Tibial artery (tissue), 4 donors: Measurements from ENCODE around the gene TMPRSS13.
"Not testable (repeated sequence)": the region's sequence is repeated elsewhere in the genome, so short reads cannot be mapped to it uniquely, and the experiment has no call there.

Experiments
- DNase-seq, 2 donors: peaks; one replicate each; pipeline ENCODE4 v3.0.0-alpha.2; 2019
- H3K27ac ChIP-seq, 2 donors: fragments of 200-600 bp; sonication (generic) in 1 of 2; 1 replicate in 1 of 2; 2 replicates in 1 of 2; pipeline ENCODE4 v1.5.1; 2018 to 2019; ENCODE audit warnings: mild to moderate bottlenecking in 1 of 2
- H3K27me3 ChIP-seq, 2 donors: fragments of 200-600 bp; sonication (generic) in 1 of 2; one replicate each; pipeline versions ENCODE4 v1.5.1 to v1.6.0; 2016 to 2019
- H3K36me3 ChIP-seq, 3 donors: fragments of 200-600 bp; sonication (generic) in 2 of 3; one replicate each; pipeline ENCODE4 v1.5.1; 2016 to 2019; ENCODE audit warnings: mild to moderate bottlenecking in 2 of 3
- H3K4me1 ChIP-seq, 4 donors: fragments of 200-600 bp; sonication (generic) in 2 of 4; 1 replicate in 3 of 4; 2 replicates in 1 of 4; pipeline ENCODE4 v1.5.1; 2016 to 2019
- H3K4me3 ChIP-seq, 2 donors: fragments of 200-600 bp; sonication (generic) in 1 of 2; 1 replicate in 1 of 2; 2 replicates in 1 of 2; pipeline ENCODE4 v1.5.1; 2018 to 2019; ENCODE audit warnings: mild to moderate bottlenecking in 2 of 2
- H3K9me3 ChIP-seq, 3 donors: fragments of 200-600 bp; sonication (generic) in 1 of 3; one replicate each; pipeline ENCODE4 v1.5.1; 2016 to 2019
- CTCF ChIP-seq, 2 experiments: fragments of 200-600 bp in 1 of 2; fragments of 450-650 bp in 1 of 2; IDR thresholded peaks; one replicate each; pipeline ENCODE4 v1.5.1; 2017 to 2019; ENCODE audit warnings: antibody characterized with exemption in 2 of 2, mild to moderate bottlenecking in 1 of 2, moderate library complexity in 1 of 2
- intact Hi-C: fragments of 100-400 bp; cut with DNase I; formaldehyde crosslinking; loops from one replicate; pipeline ENCODE4 v1.15.0; 2023; ENCODE audit warnings: low total_unique reads

TMPRSS13 gene

GRCh38 chr11:117958949-117959348, 29.7 kb upstream of the TMPRSS13 start:
- TF ChIP-seq CTCF (IDR thresholded peaks at IDR 0.05), result no peak
- no peak overlapping the region for H3K4me3 ChIP-seq
- H3K36me3 ChIP-seq, result no peaks in the 10 kb centered on the region
- H3K9me3 ChIP-seq, result peaks cover 0 to 6% (median 0%) of the 10 kb centered on the region in 3 donors
- DNase-seq, result no peak
- peaks cover 0 to 9% of the 10 kb centered on the region in 2 donors for H3K27me3 ChIP-seq
- no peak overlapping the region for H3K27ac ChIP-seq
- intact Hi-C loops, result no loop called here
- H3K4me1 ChIP-seq, result no peaks in the 10 kb centered on the region

GRCh38 chr11:117953024-117953671, 23.9 kb upstream of the TMPRSS13 start:
- no peaks in the 10 kb centered on the region for H3K4me1 ChIP-seq
- no peak overlapping the region for H3K27ac ChIP-seq
- H3K9me3 ChIP-seq, result peaks cover 0 to 6% (median 0%) of the 10 kb centered on the region in 3 donors
- no peak for TF ChIP-seq CTCF (IDR thresholded peaks at IDR 0.05)
- H3K27me3 ChIP-seq, result peaks cover 0 to 18% of the 10 kb centered on the region in 2 donors
- no peak overlapping the region for H3K4me3 ChIP-seq
- no peaks in the 10 kb centered on the region for H3K36me3 ChIP-seq
- intact Hi-C loops, result no loop called here
- no peak for DNase-seq

GRCh38 chr11:117950993-117951961, 22.1 kb upstream of the TMPRSS13 start:
- H3K4me3 ChIP-seq, result no peak overlapping the region
- H3K27ac ChIP-seq, result no peak overlapping the region
- no peak for DNase-seq
- no peak for TF ChIP-seq CTCF (IDR thresholded peaks at IDR 0.05)
- no peaks in the 10 kb centered on the region for H3K4me1 ChIP-seq
- H3K9me3 ChIP-seq, result no peaks in the 10 kb centered on the region
- intact Hi-C loops, result no loop called here
- no peaks in the 10 kb centered on the region for H3K36me3 ChIP-seq
- H3K27me3 ChIP-seq, result peaks cover 0 to 23% of the 10 kb centered on the region in 2 donors

- H3K36me3 ChIP-seq, result no peaks in the 10 kb centered on the region
- intact Hi-C loops, result no loop called here
- H3K27me3 ChIP-seq, result peaks cover 0 to 23% of the 10 kb centered on the region in 2 donors
- H3K4me1 ChIP-seq, result no peaks in the 10 kb centered on the region
- H3K9me3 ChIP-seq, result no peaks in the 10 kb centered on the region
- DNase-seq, result no peak
- no peak overlapping the region for H3K4me3 ChIP-seq
- no peak for TF ChIP-seq CTCF (IDR thresholded peaks at IDR 0.05)
- no peak overlapping the region for H3K27ac ChIP-seq
These were observed 21.1 kb upstream of the TMPRSS13 start for GRCh38 chr11:117950301-117950700.

- Histone ChIP-seq H3K4me3 (no peak overlapping the region), H3K27ac (no peak overlapping the region), H3K9me3 (no peaks in the 10 kb centered on the region), H3K27me3 (peaks cover 0 to 17% of the 10 kb centered on the region in 2 donors), H3K4me1 (no peaks in the 10 kb centered on the region), H3K36me3 (no peaks in the 10 kb centered on the region)
- DNase-seq, result no peak
- TF ChIP-seq CTCF (IDR thresholded peaks at IDR 0.05), result no peak
- intact Hi-C loops, result loop anchor here (5.0 kb wide), 1 partner anchor 107 kb away; no protein-coding TSS in a partner anchor
These were observed 19.9 kb upstream of the TMPRSS13 start for GRCh38 chr11:117949062-117949461.

GRCh38 chr11:117948466-117948865, 19.3 kb upstream of the TMPRSS13 start:
- DNase-seq, H3K4me1 ChIP-seq, H3K36me3 ChIP-seq, H3K27ac ChIP-seq, H3K4me3 ChIP-seq, H3K9me3 ChIP-seq: not testable (repeated sequence)
- H3K27me3 ChIP-seq, result peaks cover 0 to 17% of the 10 kb centered on the region in 2 donors
- intact Hi-C loops, result loop anchor here (5.0 kb wide), 1 partner anchor 106 kb away; no protein-coding TSS in a partner anchor

- intact Hi-C loops, result loop anchor here (5.0 kb wide), 1 partner anchor 105 kb away; no protein-coding TSS in a partner anchor
- not testable (repeated sequence) for H3K36me3 ChIP-seq, H3K27ac ChIP-seq, H3K4me1 ChIP-seq, H3K4me3 ChIP-seq, DNase-seq, H3K9me3 ChIP-seq
- peaks cover 0 to 17% of the 10 kb centered on the region in 2 donors for H3K27me3 ChIP-seq
These were observed 18.5 kb upstream of the TMPRSS13 start for GRCh38 chr11:117947751-117948150.
